ENCODE measurements around the gene GLCE.

DNA sequence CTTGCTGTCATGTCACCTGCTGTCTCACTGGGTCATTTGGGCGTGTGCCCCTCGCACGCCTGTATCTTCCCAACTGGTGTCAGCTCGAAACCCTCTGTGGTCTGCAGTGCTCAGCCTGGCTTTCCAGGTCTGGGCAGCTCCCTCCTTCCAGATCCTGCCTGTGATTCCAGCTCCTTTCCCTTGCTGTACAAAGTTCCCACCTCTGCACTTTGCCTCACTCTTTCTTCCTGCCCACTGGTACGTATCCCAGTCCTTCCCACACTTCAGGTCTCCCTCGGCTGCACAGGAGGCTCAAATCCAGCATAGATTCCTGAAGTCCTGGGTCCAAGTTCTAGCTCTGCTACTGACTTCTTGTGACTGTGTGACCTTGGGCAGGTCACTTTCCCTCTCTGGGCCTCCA is 136.2 kb downstream of the GLCE start:
- TF ChIP-seq, protein P1, sequence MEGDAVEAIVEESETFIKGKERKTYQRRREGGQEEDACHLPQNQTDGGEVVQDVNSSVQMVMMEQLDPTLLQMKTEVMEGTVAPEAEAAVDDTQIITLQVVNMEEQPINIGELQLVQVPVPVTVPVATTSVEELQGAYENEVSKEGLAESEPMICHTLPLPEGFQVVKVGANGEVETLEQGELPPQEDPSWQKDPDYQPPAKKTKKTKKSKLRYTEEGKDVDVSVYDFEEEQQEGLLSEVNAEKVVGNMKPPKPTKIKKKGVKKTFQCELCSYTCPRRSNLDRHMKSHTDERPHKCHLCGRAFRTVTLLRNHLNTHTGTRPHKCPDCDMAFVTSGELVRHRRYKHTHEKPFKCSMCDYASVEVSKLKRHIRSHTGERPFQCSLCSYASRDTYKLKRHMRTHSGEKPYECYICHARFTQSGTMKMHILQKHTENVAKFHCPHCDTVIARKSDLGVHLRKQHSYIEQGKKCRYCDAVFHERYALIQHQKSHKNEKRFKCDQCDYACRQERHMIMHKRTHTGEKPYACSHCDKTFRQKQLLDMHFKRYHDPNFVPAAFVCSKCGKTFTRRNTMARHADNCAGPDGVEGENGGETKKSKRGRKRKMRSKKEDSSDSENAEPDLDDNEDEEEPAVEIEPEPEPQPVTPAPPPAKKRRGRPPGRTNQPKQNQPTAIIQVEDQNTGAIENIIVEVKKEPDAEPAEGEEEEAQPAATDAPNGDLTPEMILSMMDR (IDR thresholded peaks at IDR 0.05; ENCODE audit: low read depth, low read length, missing input control) = no peak
- TF ChIP-seq, protein P2, sequence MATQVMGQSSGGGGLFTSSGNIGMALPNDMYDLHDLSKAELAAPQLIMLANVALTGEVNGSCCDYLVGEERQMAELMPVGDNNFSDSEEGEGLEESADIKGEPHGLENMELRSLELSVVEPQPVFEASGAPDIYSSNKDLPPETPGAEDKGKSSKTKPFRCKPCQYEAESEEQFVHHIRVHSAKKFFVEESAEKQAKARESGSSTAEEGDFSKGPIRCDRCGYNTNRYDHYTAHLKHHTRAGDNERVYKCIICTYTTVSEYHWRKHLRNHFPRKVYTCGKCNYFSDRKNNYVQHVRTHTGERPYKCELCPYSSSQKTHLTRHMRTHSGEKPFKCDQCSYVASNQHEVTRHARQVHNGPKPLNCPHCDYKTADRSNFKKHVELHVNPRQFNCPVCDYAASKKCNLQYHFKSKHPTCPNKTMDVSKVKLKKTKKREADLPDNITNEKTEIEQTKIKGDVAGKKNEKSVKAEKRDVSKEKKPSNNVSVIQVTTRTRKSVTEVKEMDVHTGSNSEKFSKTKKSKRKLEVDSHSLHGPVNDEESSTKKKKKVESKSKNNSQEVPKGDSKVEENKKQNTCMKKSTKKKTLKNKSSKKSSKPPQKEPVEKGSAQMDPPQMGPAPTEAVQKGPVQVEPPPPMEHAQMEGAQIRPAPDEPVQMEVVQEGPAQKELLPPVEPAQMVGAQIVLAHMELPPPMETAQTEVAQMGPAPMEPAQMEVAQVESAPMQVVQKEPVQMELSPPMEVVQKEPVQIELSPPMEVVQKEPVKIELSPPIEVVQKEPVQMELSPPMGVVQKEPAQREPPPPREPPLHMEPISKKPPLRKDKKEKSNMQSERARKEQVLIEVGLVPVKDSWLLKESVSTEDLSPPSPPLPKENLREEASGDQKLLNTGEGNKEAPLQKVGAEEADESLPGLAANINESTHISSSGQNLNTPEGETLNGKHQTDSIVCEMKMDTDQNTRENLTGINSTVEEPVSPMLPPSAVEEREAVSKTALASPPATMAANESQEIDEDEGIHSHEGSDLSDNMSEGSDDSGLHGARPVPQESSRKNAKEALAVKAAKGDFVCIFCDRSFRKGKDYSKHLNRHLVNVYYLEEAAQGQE (IDR thresholded peaks at IDR 0.05) = no peak
- no peak for TF ChIP-seq EGR1 (IDR thresholded peaks at IDR 0.05; ENCODE audit: low read depth in 2 of 2)
- no peak for TF ChIP-seq RAD21 (IDR thresholded peaks at IDR 0.05)
- no peak for TF ChIP-seq SP1 (IDR thresholded peaks at IDR 0.05)
- no peak for TF ChIP-seq RXRA (IDR thresholded peaks at IDR 0.05)
- no peak for TF ChIP-seq FOXA1 (IDR thresholded peaks at IDR 0.05)
- TF ChIP-seq TAF1 (conservative IDR thresholded peaks at IDR 0.05) = no peak

Data from liver (tissue), 3 donors.